Smooth muscle cell (in vitro differentiated cells): Measurements from ENCODE around the gene SYT3. TPM values are rescaled to one million over a fixed set of nuclear protein-coding genes. Genes with fewer than 3 reads are reported as not detected.
"Not testable (repeated sequence)": the region's sequence is repeated elsewhere in the genome, so short reads cannot be mapped to it uniquely, and the experiment has no call there.

Source experiments
- DNase-seq: peaks from one replicate; lab custom pipeline; 2025; ENCODE audit not compliant: unreplicated experiment; lab: John Stamatoyannopoulos, UW
- H2AFZ ChIP-seq: fragments of 200-600 bp; sonication (generic); 2 replicates; pipeline ENCODE4 v1.6.0; 2016; ENCODE audit warnings: antibody characterized with exemption, low read depth, mild to moderate bottlenecking
- H3F3A ChIP-seq: fragments of 200-600 bp; sonication (generic); 2 replicates; pipeline ENCODE4 v1.6.0; 2017; ENCODE audit warnings: antibody characterized with exemption, low read depth
- H3K27ac ChIP-seq: fragments of 200-600 bp; sonication (generic); 2 replicates; pipeline ENCODE4 v1.5.1; 2016; ENCODE audit warnings: low read depth, mild to moderate bottlenecking
- H3K27me3 ChIP-seq: fragments of 200-600 bp; sonication (generic); 2 replicates; pipeline ENCODE4 v1.6.1; 2016; ENCODE audit warnings: low read depth, mild to moderate bottlenecking
- H3K36me3 ChIP-seq: fragments of 200-600 bp; sonication (generic); 2 replicates; pipeline ENCODE4 v1.5.1; 2016; ENCODE audit warnings: low read depth
- H3K4me1 ChIP-seq: fragments of 200-600 bp; sonication (generic); 2 replicates; pipeline ENCODE4 v1.5.1; 2016; ENCODE audit warnings: low read depth
- H3K4me2 ChIP-seq: fragments of 200-600 bp; sonication (generic); 2 replicates; pipeline ENCODE4 v1.6.0; 2016; ENCODE audit warnings: mild to moderate bottlenecking
- H3K4me3 ChIP-seq: fragments of 200-600 bp; sonication (generic); 2 replicates; pipeline ENCODE4 v1.5.1; 2016; ENCODE audit warnings: mild to moderate bottlenecking
- H3K79me2 ChIP-seq: fragments of 200-600 bp; sonication (generic); 2 replicates; pipeline ENCODE4 v1.6.0; 2016; ENCODE audit warnings: low read depth, mild to moderate bottlenecking
- H3K9ac ChIP-seq: fragments of 200-600 bp; sonication (generic); 2 replicates; pipeline ENCODE4 v1.6.0; 2016; ENCODE audit warnings: low read depth
- H3K9me3 ChIP-seq: fragments of 200-600 bp; sonication (generic); replicated peaks from 2 replicates; pipeline ENCODE4 v1.5.1; 2016; ENCODE audit warnings: low read depth
- H4K20me1 ChIP-seq: fragments of 200-600 bp; sonication (generic); 2 replicates; pipeline ENCODE4 v1.6.0; 2016; ENCODE audit warnings: low read depth
- CTCF ChIP-seq: fragments of 200-600 bp; sonication (generic); IDR thresholded peaks from 2 replicates; pipeline ENCODE4 v1.5.1; 2017; ENCODE audit warnings: borderline replicate concordance, mild to moderate bottlenecking, antibody characterized with exemption; ENCODE audit not compliant: insufficient read depth, poor library complexity, severe bottlenecking
- WGBS: methylation state at CpG from one replicate; pipeline ENCODE4 v1.1.7; 2016; ENCODE audit warnings: low lambda C conversion rate; 5-methylcytosine and 5-hydroxymethylcytosine counted together
- polyA plus RNA-seq: library from polyadenylated mRNA; unstranded; fragments of >200 nt; fragmentation: Nextera tagmentation; extraction: Ambion mirVana; gene quantifications from 2 replicates; pipeline ENCODE4 v1.2.1, GENCODE V29; 2016
- total RNA-seq: library from RNA; depleted of rRNA; stranded (reverse); fragments of >200 nt; gene quantifications from 2 replicates; pipeline ENCODE4 v1.2.3, GENCODE V29; 2014

The SYT3 gene
- total and polyA plus RNA-seq, 2 experiments from 2014 or later: 0.13 to 1.8 TPM

- Histone ChIP-seq H3K9me3 (no peaks in the 10 kb centered on the region), H3F3A (no peaks in the 10 kb centered on the region), H2AFZ (no peak overlapping the region), H3K36me3 (no peaks in the 10 kb centered on the region), H3K4me2 (no peak overlapping the region), H3K4me3 (no peak overlapping the region), H3K27ac (no peak overlapping the region), H3K27me3 (no peaks in the 10 kb centered on the region), H3K79me2 (no peaks in the 10 kb centered on the region), H4K20me1 (no peaks in the 10 kb centered on the region), H3K9ac (no peak overlapping the region), H3K4me1 (no peaks in the 10 kb centered on the region)
- no peak for DNase-seq
- no peak for TF ChIP-seq CTCF
- WGBS: 85% methylated on average over 5 of the region's 5 CpGs
These were observed 11.5 kb downstream of the SYT3 start for GRCh38 chr19:50628146-50628545.

- DNase-seq: no peak
- H3K9me3 ChIP-seq: no peaks in the 10 kb centered on the region
- 65% methylated on average over 4 of the region's 4 CpGs for WGBS
- H3K27me3 ChIP-seq: no peaks in the 10 kb centered on the region
- H3K4me3 ChIP-seq: no peak overlapping the region
- no peak overlapping the region for H3K27ac ChIP-seq
- no peaks in the 10 kb centered on the region for H3F3A ChIP-seq
- no peak for TF ChIP-seq CTCF
- no peaks in the 10 kb centered on the region for H3K79me2 ChIP-seq
- no peaks in the 10 kb centered on the region for H3K36me3 ChIP-seq
- no peak overlapping the region for H2AFZ ChIP-seq
- no peak overlapping the region for H3K9ac ChIP-seq
- H3K4me2 ChIP-seq: no peak overlapping the region
- no peaks in the 10 kb centered on the region for H4K20me1 ChIP-seq
- H3K4me1 ChIP-seq: no peaks in the 10 kb centered on the region
These were observed 12.9 kb downstream of the SYT3 start for GRCh38 chr19:50626795-50627194.

- Histone ChIP-seq H3F3A (no peaks in the 10 kb centered on the region), H4K20me1 (no peaks in the 10 kb centered on the region), H3K4me2 (no peak overlapping the region), H3K79me2 (no peaks in the 10 kb centered on the region), H3K27me3 (no peaks in the 10 kb centered on the region), H3K4me3 (no peak overlapping the region), H3K36me3 (no peaks in the 10 kb centered on the region), H3K9ac (no peak overlapping the region), H3K9me3 (no peaks in the 10 kb centered on the region), H3K4me1 (no peaks in the 10 kb centered on the region), H3K27ac (no peak overlapping the region), H2AFZ (no peak overlapping the region)
- 83% methylated on average over 4 of the region's 4 CpGs for WGBS
- DNase-seq: no peak
- no peak for TF ChIP-seq CTCF
These were observed 13.7 kb downstream of the SYT3 start for GRCh38 chr19:50626011-50626410.

GRCh38 chr19:50624949-50625600, 14.6 kb downstream of the SYT3 start:
- no peaks in the 10 kb centered on the region for H3K79me2 ChIP-seq
- 94% methylated on average over 26 of the region's 44 CpGs for WGBS
- H3K27me3 ChIP-seq: no peaks in the 10 kb centered on the region
- no peaks in the 10 kb centered on the region for H3K4me1 ChIP-seq
- H3K27ac ChIP-seq: no peak overlapping the region
- no peak overlapping the region for H2AFZ ChIP-seq
- no peaks in the 10 kb centered on the region for H4K20me1 ChIP-seq
- H3K9me3 ChIP-seq: no peaks in the 10 kb centered on the region
- no peak overlapping the region for H3K4me3 ChIP-seq
- H3K4me2 ChIP-seq: no peak overlapping the region
- H3K36me3 ChIP-seq: no peaks in the 10 kb centered on the region
- H3K9ac ChIP-seq: no peak overlapping the region
- H3F3A ChIP-seq: no peaks in the 10 kb centered on the region
- no peak for TF ChIP-seq CTCF
- DNase-seq: no peak

DNA sequence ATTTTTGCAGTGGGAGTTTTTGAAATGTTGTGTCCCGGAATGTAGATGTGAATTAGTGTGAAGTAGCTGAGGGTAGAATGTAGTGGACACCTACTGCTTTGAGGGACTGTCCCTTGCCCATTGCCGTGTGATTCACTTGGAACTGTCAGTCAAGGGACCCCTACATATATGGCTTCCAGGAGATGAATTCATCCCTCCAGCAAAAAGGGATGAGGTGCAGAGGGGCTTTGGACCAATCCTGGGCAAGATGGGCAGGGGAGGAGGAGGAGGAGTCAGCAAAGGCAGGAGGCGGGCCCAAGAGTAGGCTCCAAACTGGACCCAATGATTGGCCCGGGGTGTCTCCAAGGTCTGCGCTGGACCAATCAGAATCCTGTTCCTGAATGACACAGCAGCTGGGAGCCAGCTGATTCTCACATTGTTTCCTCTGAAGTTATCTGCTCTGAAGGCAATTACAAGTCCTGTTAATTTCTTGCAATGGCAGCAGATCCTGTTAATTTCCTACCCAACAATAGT, 19.2 kb downstream of the SYT3 start:
- H3F3A ChIP-seq, H3K36me3 ChIP-seq, H3K4me3 ChIP-seq: not testable (repeated sequence)

More for the DNA sequence above, 19.2 kb downstream of the SYT3 start:
- not testable (repeated sequence) for H3K4me1 ChIP-seq, H3K27ac ChIP-seq, H3K27me3 ChIP-seq, H3K4me2 ChIP-seq, H3K79me2 ChIP-seq, H2AFZ ChIP-seq, H4K20me1 ChIP-seq, DNase-seq, H3K9me3 ChIP-seq, H3K9ac ChIP-seq
- WGBS: 94% methylated on average over 5 of the region's 5 CpGs
